Right hindlimb (tissue), 1 donor: ENCODE measurements around the gene FBXL19.
A peak's percentile ranks its signal among the peaks of the same experiment; 100 is the strongest.

Source experiments
- DNase-seq: peaks from one replicate; pipeline ENCODE4 v3.0.0-alpha.2; 2018

Gene FBXL19

GRCh38 chr16:30946671-30947540 is 23.5 kb downstream of the FBXL19 start:
- peak; percentile 51 for DNase-seq

- no peak for DNase-seq
These were observed 24.1 kb downstream of the FBXL19 start for GRCh38 chr16:30947541-30947858.

- DNase-seq, result peak; percentile 96
These were observed 24.7 kb downstream of the FBXL19 start for GRCh38 chr16:30947859-30948666.

GRCh38 chr16:30948667-30949649 is 25.6 kb downstream of the FBXL19 start, which contains the start of gene ORAI3:
TSS of gene ORAI3 (plus strand) at chr16:30949068. CDS start at chr16:30949290, 222 bp downstream.
- peak; percentile 84 for DNase-seq

- DNase-seq, result peak; percentile 83
These were observed 26.5 kb downstream of the FBXL19 start for GRCh38 chr16:30949650-30950515.

- no peak for DNase-seq
These were observed 27.2 kb downstream of the FBXL19 start for GRCh38 chr16:30950516-30951065.

GRCh38 chr16:30951193-30951592 is 27.8 kb downstream of the FBXL19 start:
- DNase-seq, result no peak

- DNase-seq, result peak; percentile 48
These were observed 28.4 kb downstream of the FBXL19 start for GRCh38 chr16:30951750-30952149.

GRCh38 chr16:30953111-30953510 is 29.7 kb downstream of the FBXL19 start:
- no peak for DNase-seq

GRCh38 chr16:30953511-30954124 is 30.2 kb downstream of the FBXL19 start:
- DNase-seq, result peak; percentile 81

GRCh38 chr16:30954993-30955392 is 31.6 kb downstream of the FBXL19 start:
- no peak for DNase-seq

- peak; percentile 90 for DNase-seq
These were observed 33.5 kb downstream of the FBXL19 start for GRCh38 chr16:30956601-30957455.

GRCh38 chr16:30957456-30958174 is 34.2 kb downstream of the FBXL19 start, which contains the start of gene SETD1A:
TSS of gene SETD1A (plus strand) at chr16:30957754. CDS start at chr16:30958732, 978 bp downstream.
- DNase-seq, result peak; percentile 97

- DNase-seq, result peak; percentile 80
These were observed 35.1 kb downstream of the FBXL19 start for GRCh38 chr16:30958175-30959079.

GRCh38 chr16:30961384-30961783 is 38.0 kb downstream of the FBXL19 start:
- DNase-seq, result no peak

GRCh38 chr16:30963925-30964511 is 40.6 kb downstream of the FBXL19 start:
- DNase-seq, result no peak

- no peak for DNase-seq
These were observed 41.3 kb downstream of the FBXL19 start for GRCh38 chr16:30964574-30965226.
